Measurements from ENCODE around the gene SCD.
"Not testable (repeated sequence)": the region's sequence is repeated elsewhere in the genome, so short reads cannot be mapped to it uniquely, and the experiment has no call there.

The SCD gene

DNA sequence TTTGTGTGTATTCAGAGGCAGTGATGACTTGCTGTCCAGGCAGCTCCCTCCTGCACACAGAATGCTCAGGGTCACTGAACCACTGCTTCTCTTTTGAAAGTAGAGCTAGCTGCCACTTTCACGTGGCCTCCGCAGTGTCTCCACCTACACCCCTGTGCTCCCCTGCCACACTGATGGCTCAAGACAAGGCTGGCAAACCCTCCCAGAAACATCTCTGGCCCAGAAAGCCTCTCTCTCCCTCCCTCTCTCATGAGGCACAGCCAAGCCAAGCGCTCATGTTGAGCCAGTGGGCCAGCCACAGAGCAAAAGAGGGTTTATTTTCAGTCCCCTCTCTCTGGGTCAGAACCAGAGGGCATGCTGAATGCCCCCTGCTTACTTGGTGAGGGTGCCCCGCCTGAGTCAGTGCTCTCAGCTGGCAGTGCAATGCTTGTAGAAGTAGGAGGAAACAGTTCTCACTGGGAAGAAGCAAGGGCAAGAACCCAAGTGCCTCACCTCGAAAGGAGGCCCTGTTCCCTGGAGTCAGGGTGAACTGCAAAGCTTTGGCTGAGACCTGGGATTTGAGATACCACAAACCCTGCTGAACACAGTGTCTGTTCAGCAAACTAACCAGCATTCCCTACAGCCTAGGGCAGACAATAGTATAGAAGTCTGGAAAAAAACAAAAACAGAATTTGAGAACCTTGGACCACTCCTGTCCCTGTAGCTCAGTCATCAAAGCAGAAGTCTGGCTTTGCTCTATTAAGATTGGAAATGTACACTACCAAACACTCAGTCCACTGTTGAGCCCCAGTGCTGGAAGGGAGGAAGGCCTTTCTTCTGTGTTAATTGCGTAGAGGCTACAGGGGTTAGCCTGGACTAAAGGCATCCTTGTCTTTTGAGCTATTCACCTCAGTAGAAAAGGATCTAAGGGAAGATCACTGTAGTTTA, 15.8 kb downstream of the SCD start:
- no peak for DNase-seq

DNA sequence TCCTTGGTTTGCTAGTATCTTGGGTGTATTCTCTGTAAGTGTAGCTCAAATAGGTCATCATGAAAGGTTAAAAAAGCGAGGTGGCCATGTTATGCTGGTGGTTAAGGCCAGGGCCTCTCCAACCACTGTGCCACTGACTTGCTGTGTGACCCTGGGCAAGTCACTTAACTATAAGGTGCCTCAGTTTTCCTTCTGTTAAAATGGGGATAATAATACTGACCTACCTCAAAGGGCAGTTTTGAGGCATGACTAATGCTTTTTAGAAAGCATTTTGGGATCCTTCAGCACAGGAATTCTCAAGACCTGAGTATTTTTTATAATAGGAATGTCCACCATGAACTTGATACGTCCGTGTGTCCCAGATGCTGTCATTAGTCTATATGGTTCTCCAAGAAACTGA, 17.1 kb downstream of the SCD start:
- DNase-seq = no peak

DNA sequence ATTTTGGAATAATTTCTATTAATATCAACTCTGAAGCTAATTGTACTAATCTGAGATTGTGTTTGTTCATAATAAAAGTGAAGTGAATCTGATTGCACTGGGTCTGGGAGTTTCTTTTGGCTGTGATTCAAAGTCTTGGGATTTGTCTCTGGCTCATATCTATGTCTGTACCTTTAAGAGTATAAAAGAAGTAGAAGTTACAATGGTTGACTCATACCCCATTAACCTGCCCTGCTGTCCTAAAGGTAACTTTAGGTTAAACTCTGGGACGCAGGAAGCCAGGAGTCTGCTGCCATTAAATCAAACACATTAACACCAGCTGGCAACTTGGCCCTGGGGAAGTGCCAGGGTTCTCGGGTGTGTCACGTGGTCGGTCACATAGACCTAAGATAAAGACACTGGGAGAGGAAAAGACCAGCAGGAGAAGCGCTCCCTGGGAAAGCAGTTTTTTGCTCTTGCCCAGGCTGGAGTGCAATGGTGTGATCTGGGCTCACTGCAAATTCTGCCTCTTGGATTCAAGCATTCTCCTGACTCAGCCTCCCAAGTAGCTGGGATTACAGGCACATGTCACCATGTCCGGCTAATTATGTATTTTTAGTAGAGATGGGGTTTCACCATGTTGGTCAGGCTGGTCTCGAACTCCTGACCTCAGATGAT, 17.8 kb downstream of the SCD start:
- no peak for DNase-seq

DNA sequence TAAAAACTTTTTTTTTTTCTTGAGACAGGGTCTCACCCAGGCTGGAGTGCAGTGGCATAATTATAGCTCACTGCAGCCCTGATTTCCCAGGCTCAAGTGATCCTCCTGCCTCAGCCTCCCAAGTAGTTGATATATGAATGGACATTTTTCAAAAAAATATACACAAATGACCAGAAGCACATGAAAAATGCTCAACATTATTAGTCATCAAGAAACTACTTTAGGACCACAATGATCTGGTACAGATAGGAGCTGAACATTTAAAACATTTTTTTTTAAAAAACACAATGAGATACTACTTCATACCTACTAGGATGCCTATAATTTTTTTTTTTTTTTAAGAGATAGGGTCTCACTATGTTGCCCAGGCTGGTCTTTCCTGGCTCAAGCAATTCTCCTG, 21.7 kb downstream of the SCD start:
- DNase-seq = no peak

DNA sequence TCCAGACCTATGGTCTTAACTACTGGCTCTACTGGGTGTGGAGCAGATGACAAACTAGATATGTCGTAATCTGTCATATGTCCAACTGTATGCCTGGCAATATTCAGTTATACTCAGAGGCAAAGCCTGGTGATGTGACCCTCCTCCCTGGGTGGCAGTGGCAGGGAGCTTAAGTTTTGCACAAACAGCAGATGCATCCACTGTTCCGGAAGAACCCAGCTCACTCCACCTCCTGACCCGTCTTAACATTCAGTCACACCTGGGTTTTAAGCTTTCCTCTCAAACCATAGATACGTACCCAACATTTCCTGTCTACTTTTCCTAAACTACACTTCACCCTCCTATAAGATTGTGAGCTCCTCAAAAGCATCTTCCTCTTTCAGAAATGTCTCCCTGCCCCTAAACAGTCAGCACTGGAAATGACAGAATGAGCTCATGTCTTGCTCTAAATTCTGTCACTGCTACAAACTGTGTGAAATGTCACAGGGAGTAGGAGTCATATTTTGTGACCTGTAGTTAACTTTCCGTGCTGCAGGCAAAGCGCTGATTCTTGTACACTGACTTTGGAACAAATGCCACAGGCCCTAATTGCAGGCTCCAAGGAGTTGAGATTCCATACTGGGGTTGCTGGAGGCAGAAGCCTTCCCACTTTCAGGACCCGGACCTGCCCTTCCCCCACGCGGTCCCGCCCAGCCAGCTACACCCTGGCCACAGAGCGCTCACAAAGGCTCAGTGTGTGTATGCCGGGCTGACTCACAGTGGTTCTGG, 23.9 kb downstream of the SCD start:
- DNase-seq = peak; percentile 42

DNA sequence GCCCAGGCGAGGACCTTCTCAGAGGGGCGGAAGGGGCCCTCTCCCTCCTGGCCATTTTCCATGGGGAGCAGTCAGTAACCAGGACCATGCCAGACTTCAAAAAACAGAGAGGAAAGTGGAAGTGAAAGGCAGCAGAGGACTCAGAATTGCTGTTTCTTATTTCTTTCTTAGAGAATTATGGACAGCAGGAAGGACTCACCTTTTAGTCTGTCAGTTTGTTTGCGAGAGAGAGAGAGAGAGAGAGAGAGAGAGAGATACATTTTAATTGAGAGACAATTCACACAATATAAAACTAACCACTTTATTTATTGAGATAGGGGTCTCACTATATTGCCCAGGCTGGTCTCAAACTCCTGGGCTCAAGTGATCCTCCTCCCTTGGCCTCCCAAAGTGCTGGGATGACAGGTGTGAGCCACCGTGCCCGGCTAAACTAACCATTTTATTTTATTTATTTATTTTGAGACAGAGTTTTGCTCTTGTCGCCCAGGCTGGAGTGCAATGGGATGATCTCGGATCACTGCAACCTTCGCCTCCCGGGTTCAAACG, 24.5 kb downstream of the SCD start:
- no peak for DNase-seq

DNA sequence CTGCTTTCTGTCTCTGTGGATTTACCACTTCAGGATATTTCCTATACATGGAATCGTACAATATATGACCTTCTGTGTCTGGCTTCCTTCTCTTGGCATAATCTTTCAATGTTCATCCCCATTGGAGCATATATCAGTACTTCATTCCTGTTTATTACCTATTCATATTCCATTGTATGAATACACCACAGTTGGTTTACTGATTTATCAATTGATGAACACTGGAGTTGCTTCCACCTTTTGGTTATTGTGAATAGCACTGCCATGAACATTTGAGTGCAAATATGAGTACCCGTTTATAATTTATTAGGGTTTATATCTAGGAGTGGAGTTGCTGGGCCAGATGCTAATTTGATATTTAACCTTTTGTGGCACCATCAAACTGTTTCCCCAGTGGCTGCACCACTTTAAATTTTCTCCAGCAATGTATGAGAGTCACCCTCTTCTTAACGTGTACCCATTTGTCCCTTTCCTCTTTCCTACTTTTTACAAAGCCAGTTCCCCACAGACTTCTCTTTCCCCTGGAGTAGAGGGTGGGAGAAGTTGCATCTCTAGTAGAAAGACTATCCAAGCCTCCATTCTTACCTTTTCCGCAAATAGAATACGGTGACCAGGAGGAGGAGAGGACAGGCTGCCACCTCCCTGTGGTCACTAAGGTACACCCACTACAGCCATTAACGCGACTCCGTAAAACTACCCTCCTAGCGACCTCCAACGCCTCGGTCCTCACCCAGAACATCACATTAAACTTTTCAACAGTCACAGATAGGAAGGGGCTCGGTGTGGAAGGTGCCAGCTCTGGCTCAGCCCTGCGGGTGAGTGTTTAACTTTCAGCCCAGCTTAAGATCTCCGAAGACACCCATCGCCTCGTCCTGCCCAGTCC, 25.6 kb downstream of the SCD start:
- no peak for DNase-seq

DNA sequence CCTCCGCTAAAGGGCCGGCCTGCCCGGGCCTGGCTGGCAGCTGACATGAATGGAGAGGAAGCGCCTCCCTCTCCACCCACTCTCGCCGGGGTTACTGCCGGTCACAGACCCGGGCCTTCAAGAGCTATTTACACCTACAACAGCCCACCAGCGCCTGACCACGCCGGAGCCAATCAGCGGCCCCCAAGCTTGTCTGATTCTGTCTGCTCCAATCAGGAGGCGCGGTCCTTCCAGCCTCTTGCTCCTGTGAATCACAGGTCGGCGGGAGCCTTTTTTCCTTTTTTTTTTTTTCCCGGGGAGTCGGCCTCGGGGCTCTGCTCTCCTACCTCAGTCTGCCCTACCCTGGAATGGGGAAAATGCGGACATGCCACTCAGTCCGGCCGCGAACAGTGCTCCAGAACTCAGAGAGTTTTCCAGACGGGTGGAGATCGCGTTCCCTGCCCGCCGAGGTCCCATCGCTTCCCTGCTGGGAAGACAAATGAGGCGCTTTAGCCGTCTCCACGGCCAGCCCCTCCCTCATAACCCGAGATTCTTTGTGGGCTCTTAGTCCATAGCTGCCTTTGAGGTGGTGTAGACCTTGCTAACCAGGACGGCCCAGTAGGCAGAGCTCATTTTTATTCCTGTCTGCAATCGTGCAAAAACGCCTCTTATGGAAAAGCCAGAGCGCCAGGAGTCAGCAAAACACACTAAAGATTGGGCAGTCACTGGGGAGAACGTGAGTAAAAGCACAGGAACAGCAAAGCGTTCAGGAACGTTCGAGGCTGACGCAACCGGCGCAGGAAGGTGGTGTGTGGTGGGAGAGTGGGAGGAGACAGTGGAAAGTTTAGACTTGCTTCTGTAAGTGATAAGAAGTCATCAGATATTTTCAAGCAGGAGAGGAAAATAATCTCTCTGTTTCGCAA, 26.5 kb downstream of the SCD start:
- peak; percentile 72 for DNase-seq

DNA sequence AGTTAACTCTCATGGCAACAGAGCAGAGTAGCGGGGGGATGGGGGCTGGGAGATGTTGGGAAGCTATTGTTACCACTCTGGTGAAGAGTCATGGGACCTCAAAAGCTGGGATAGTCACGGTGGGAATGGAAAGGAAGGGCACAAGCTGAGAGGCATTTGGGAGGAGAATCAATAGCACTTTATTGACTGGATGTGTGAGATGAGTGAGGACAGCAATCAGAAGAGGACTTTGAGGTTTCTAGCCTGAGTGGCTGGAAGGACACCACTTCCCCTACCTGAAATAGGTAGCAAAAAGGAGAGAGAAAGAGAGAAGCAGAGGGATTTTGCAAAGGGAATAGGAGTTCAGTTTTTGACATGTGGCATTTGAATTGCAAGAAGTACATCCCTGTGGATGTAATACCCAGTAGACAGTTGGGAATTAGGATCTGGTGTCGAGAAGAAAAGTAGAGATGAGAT, 27.2 kb downstream of the SCD start:
- no peak for DNase-seq

DNA sequence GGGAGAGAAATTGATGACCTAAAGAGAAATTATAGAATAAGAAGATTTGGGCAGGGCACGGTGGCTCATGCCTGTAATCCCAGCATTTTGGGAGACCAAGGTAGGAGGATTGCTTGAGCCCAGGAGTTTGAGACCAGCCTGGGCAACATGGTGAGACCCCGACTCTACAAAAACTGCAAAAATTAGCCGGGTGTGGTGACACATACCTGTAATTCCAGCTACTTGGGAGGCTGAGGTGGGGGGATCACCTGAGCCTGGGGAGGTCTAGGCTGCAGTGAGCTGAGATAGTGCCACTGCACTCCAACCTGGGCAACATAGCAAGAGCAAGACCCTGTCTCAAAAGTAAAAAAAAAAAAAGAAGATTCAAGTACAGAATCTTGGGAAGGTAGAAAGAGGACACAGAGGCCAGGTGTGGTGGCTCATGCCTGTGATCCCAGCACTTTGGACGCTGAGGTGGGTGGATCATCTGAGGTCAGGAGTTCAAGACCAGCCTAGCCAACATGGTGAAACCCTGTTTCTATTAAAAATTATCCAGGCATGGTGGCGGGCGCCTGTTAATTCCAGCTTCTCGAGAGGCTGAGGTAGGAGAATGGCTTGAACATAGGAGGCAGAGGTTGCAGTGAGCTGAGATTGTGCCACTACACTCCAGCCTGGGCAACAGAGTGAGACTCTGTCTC, 27.8 kb downstream of the SCD start:
- DNase-seq = not testable (repeated sequence)

DNA sequence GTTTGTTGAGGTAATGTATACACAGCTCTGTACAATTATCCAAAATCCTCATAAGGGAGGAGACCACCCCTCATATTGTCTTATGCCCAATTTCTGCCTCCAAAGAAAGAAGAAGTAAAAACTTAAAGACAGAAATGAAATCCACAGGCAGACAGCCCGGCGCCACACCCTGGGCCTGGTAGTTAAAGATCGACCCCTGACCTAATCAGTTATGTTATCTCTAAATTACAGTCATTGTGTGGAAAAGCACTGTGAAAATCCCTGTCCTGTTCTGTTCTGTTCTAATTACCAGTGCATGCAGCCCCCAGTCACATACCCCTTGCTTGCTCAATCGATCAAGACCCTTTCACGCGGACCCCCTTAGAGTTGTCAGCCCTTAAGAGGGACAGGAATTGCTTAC, 29.6 kb downstream of the SCD start:
- not testable (repeated sequence) for DNase-seq

DNA sequence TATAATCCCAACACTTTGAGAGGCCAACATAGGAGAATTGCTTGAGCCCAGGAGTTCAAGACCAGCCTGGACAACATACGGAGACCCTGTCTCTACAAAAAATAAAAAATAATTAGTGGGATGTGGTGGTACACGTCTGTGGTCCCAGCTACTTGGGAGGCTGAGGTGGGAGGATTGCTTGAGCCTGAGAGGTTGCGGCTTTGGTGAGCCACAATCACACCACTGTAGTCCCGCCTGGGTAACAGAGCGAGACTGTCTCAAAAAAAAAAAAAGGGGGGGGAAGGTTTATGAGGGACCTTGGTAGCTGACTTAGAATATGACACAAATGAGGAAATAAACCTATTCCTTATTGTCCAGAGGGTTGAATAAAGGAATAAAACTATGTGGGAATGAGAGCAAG, 30.8 kb downstream of the SCD start:
- no peak for DNase-seq

DNA sequence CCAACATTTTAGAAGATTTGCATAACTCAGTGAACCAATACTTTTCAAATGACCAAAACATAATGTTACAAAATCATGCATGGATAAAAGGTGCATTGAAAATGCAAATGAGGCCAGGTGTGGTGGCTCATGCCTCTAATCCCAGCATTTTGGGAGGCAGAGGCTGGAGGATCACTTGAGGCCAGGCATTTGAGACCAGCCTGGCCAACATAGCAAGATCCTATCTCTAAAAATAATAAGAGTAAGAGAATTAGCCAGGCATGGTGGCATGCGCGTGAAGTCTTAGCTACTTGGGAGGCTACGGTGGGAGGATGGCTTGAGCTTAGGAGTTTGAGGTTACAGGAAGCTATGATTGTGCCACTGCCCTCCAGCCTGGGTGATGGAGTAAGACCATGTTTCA, 33.4 kb downstream of the SCD start:
- no peak for DNase-seq

DNA sequence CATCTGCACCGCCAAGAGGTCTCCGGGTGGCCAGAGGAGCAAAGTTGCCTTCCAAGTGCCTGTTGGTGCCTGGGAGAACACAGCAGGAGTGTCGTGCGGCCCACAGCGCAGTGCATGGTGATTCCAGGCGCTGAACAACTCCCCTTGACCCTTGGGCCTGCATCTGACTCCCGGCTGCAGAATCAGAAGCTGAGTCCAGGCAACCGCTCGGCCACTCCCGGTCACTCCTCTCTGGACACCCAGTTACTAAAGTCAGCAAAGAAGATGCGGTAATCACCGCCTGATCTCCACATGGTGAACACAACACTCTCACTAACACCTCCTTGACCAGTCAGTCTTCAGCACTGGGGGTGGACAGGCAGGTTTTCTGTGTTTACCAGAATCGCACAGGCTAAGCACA, 35.5 kb downstream of the SCD start:
- DNase-seq = no peak

DNA sequence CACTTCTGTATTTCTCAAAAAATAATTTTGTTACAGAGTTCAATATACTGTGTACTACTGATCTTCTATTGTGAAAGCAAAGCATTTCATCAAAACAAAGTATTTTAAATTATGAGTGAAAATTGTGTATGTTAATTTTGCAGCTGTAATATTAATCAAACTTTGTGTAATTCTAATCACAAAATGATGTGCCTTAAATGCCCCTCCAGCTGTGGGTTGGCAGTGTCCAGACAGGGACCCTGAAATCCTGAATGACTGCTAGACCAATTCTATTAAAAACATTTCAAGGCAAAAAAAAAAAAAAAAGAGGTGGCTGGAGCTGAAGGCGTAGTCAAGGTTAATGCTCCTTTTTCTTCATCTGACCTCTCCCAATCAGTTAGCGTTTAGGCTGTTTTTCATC, 36.2 kb downstream of the SCD start:
- no peak for DNase-seq

DNA sequence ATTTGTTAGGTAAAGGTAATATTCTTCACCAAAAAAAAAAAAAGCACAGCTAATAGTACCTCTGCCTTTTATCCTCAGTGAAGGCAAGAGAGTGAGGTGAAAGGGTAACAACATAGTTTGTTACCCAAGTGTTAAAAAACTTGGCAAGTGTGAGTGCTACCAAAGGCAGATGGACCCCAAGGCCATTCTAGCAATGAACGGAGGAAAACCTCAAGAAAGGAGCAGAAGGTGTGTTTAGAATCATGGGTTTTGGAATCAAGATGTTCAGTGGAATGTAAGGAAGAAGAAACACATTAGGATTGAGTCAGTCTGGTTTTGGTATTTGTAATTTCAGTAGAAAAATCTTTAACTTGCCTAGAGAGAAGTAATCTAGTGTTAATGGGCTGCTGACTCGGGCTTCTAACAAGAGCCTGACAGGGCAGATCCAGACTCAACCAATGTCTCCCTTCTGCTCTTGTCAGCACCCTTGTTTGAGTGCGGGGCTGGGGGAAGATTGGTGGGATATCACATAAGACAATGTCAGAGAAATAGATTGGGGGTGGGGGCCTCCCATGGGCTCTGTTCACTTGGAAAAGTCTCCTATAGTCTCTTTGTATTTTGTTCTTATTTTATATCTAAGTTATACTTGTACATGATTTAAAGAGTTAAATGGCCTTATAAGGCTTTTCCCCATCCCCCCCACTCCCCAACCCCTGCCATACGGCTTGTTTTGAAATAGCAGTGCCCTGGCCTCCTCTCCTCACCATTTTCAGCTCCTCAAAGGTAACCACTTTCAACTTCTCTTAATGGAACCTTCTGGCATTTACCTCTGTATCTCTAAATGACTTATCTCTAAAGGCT, 44.4 kb downstream of the SCD start:
- no peak for DNase-seq

DNA sequence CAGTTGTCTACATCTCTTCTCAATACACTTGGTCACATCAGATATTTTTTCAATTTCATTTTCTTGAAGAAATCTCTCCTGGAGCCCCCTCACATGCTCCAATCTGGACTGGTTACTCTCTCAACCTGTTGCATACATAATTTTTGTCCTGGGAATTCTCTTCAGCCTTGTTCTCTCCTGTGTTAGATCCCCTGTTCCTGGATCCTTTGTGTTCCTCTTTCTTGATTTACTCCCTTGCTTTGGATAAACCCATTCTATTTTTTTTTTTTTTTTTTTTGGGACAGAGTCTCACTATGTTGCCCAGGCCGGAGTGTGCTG, 45.6 kb downstream of the SCD start:
- DNase-seq = no peak

DNA sequence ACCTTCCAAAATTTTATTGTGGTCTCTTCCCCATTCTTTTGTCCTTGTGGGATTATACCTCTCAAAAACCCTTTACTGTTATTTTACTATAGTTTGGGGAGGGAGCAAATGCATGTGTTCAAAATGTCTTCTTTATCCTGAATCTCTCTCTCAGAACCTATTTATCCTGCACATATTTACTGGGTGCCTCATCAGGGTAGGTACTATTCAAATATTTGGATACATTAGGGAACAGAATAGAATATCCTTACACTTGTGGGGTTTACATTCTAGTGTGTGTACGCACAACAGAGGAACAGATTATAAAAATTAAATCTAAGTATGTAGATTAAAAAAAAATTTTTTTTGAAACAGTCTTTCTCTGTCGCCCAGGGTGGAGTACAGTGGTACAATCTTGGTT, 48.6 kb downstream of the SCD start:
- no peak for DNase-seq

DNA sequence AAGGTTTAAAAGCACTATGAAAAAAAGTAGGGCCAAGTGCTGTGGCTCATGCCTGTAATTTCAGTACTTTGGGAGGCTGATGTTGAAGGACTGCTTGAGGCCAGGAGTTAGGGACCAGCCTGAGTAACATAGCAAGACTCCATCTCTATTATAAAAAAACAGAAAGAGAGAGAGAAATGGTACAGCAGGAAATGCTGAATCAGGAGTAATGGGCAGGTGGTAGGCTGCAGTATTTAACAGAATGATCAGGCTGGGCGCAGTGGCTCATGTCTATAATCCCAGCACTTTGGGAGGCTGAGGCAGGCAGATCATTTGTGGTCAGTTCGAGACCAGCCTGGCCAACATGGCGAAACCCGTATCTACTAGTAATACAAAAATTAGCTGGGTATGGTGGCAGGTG, 49.6 kb downstream of the SCD start:
- DNase-seq = no peak
